ENCODE results near the gene KRT28.

GRCh38 chr17:40763752-40764151, 36.0 kb downstream of the KRT28 start:
- no peak for TF ChIP-seq POLR2AphosphoS5 (IDR thresholded peaks at IDR 0.05; ENCODE audit: borderline replicate concordance, low read depth, low read length)
- TF ChIP-seq EZH2 (IDR thresholded peaks at IDR 0.05): no peak

All from SK-N-MC (cell line).